Colonic mucosa (tissue), 4 donors: ENCODE results near the gene EYA2. TPM values are rescaled to one million over a fixed set of nuclear protein-coding genes. Genes with fewer than 3 reads are reported as not detected.

Experiments
- DNase-seq: peaks from one replicate; pipeline ENCODE4 v3.0.0-alpha.2; 2020
- H3K27ac ChIP-seq: fragments of 200-600 bp; one replicate; pipeline ENCODE4 v1.8.0; 2021
- H3K27me3 ChIP-seq: fragments of 200-600 bp; one replicate; pipeline ENCODE4 v1.8.0; 2021
- H3K36me3 ChIP-seq: fragments of 200-600 bp; one replicate; pipeline ENCODE4 v1.8.0; 2021
- H3K4me1 ChIP-seq: fragments of 200-600 bp; one replicate; pipeline ENCODE4 v1.8.0; 2021; ENCODE audit warnings: mild to moderate bottlenecking
- H3K4me3 ChIP-seq: fragments of 200-600 bp; one replicate; pipeline ENCODE4 v1.8.0; 2021
- H3K9ac ChIP-seq, 2 donors: one replicate each; pipeline ENCODE4 v1.7.0; 2013; ENCODE audit warnings: control low read depth in 2 of 2, low read depth in 2 of 2, low read length in 2 of 2
- H3K9me3 ChIP-seq: fragments of 200-600 bp; one replicate; pipeline ENCODE4 v1.8.0; 2021
- intact Hi-C: fragments of 100-400 bp; cut with DNase I; formaldehyde crosslinking; loops from one replicate; pipeline ENCODE4 v1.14.1; 2022
- total RNA-seq, 2 donors: library from RNA; stranded (reverse); fragmentation: NEBNext Ultra II Directional in 1 of 2; extraction: Animal tissue kit (Norgen Biotek cat#: 25700) in 1 of 2; gene quantifications; one replicate each; pipeline ENCODE4 v1.2.1, GENCODE V29; 2021
- TF ChIP-seq, protein P1 (sequence below): fragments of 200-600 bp; IDR thresholded peaks from one replicate; pipeline ENCODE4 v1.8.0; 2022; ENCODE audit warnings: antibody characterized with exemption, mild to moderate bottlenecking
- donor health status: healthy.
- donor health status: DM: no; HTN: no; CAD: no.
- donor health status: DM: no; HTN: no; CAD: no.

The EYA2 gene
- total RNA-seq, 2 donors from 2014 or later, result 8.9 to 16.8 TPM

DNA sequence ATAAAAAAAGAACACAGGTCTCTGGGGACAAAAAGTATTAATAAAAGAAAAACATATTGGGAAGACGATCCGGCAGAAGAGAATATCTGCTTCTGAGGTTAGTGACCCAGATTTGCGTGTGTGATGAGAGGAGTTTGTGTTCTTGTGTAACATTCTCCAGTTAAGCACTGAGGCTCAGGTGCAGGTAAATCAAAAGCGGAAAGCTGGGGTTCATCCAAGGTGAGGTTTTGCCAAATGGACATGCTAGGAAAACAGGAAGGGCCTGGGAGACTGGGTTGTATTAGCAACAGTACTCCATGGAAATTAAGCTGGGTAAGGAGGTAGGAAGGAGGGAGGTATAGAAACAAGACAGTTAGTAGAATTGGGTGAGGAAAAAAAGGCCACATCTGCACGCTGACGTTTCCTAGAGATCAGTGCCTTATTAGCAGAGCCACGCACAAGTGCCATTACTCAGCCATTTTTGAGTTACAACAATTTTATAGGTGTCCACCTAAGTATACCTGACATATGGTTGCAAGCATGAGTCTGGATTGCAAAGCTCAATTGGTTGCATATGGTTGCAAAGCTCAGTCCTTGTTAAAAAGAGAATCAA, 322.3 kb downstream of the EYA2 start:
- no peak overlapping the region for H3K9ac ChIP-seq
- no peak overlapping the region for H3K4me3 ChIP-seq
- intact Hi-C loops, result no loop called here
- H3K4me1 ChIP-seq, result no peaks in the 10 kb centered on the region
- no peak for DNase-seq
- H3K27me3 ChIP-seq, result no peaks in the 10 kb centered on the region
- H3K9me3 ChIP-seq, result no peaks in the 10 kb centered on the region
- no peak overlapping the region for H3K27ac ChIP-seq
- peaks cover 13% of the 10 kb centered on the region for H3K36me3 ChIP-seq
- TF ChIP-seq, protein P1, sequence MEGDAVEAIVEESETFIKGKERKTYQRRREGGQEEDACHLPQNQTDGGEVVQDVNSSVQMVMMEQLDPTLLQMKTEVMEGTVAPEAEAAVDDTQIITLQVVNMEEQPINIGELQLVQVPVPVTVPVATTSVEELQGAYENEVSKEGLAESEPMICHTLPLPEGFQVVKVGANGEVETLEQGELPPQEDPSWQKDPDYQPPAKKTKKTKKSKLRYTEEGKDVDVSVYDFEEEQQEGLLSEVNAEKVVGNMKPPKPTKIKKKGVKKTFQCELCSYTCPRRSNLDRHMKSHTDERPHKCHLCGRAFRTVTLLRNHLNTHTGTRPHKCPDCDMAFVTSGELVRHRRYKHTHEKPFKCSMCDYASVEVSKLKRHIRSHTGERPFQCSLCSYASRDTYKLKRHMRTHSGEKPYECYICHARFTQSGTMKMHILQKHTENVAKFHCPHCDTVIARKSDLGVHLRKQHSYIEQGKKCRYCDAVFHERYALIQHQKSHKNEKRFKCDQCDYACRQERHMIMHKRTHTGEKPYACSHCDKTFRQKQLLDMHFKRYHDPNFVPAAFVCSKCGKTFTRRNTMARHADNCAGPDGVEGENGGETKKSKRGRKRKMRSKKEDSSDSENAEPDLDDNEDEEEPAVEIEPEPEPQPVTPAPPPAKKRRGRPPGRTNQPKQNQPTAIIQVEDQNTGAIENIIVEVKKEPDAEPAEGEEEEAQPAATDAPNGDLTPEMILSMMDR, result no peak

DNA sequence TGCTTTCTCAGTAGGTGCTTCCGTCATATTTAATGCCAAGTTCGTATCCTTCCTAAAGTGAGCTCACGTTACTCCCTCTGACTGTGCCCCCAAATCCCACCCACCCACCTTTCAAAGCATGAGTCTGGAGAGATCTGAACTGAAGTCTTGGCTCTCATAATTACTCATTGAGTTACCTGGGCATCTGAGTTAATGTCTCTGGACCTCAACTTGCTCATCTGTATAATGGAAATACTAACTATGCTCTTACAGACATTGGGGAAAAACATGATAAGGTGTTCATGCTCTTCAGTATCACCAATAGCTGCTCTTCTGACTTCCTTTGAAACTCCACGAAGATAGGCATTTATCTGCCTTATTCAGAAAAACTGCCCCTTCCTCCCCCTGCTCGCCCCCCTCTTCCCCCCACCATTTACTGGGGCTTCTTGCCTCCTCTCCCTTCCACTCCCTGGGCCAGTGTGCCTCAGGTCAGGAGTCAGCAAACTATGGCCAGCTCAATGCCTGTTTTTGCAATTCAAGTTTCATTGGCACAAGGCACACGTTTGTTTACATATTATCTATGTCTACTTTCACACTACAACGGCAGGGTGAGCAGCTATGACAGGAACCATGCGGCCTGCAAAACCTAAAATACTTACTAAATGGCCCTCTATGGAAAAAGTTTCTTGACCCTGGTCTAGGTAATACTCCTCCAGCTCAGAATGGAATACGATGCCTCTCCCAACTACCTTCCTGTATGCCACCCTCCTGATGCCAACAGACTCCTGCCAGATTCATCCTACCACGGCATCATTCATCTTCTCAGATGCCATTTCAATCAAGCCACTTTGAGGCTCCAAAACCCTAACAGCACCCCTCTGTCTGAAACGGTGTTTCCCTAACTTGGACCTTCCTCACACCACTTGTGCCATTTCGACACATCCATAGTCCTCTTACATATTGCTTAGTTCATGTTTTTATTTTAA, 323.1 kb downstream of the EYA2 start:
- no peak for DNase-seq
- Histone ChIP-seq H3K9ac (no peak overlapping the region), H3K27ac (no peak overlapping the region), H3K4me1 (no peaks in the 10 kb centered on the region), H3K36me3 (peaks cover 14% of the 10 kb centered on the region), H3K9me3 (no peaks in the 10 kb centered on the region), H3K4me3 (no peak overlapping the region), H3K27me3 (no peaks in the 10 kb centered on the region)
- intact Hi-C loops, result no loop called here
- TF ChIP-seq, protein P1, result no peak

DNA sequence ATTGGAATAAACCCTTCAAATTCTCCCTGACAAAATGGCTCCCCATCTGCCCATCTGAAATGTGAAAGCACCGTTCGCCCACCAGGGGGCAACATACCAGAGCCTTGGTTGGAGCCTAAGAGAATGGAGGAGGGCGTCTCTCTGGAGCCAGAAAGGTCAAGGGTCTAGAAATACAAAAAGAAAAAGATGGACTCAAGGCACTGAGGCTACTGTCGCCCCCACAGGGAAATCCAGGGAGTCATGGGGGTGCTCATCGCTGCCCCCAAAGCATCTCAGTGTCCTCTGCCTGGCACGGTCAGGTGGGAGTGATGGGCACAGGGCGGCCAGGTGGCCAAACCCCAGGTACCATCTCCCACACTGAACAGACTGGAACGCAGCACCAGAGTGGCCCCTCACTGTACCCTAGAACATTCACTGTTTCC, 325.5 kb downstream of the EYA2 start:
- no peak overlapping the region for H3K27ac ChIP-seq
- no peak overlapping the region for H3K4me3 ChIP-seq
- H3K27me3 ChIP-seq, result no peaks in the 10 kb centered on the region
- no peaks in the 10 kb centered on the region for H3K9me3 ChIP-seq
- H3K9ac ChIP-seq, result no peak overlapping the region
- intact Hi-C loops, result no loop called here
- TF ChIP-seq, protein P1, result no peak
- no peaks in the 10 kb centered on the region for H3K4me1 ChIP-seq
- peak; percentile 32 for DNase-seq
- H3K36me3 ChIP-seq, result peaks cover 16% of the 10 kb centered on the region

DNA sequence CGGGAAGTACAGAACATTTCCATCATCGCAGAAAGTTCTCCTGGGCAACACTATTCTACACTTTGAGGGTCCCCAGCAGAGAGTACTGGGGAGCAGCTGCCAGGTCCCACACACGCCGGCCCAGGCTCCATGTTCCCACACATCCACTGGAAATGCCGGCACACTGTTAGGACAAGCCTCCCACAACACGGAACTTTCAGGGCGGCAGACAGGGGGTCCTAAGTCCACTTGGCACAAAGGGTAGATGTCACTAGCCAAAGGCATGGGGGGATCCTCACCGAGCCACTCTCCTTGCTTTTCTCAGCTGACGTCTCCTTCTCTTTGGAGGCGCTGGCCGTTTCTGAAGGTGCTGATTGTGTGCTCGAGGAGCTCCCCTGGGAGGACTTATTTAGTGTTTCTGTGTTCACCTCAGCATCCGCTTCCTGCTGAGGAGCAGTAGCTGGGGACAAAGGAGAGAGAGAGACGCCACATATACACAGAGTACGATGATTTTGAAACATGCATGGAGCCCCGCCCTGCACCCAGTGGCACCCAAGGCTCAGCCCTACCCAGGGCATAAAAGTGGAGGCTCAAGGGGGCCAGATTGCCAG, 326.5 kb downstream of the EYA2 start:
- H3K27me3 ChIP-seq, result no peaks in the 10 kb centered on the region
- TF ChIP-seq, protein P1, result no peak
- H3K4me1 ChIP-seq, result no peaks in the 10 kb centered on the region
- peaks cover 16% of the 10 kb centered on the region for H3K36me3 ChIP-seq
- H3K4me3 ChIP-seq, result no peak overlapping the region
- no peak for DNase-seq
- no peak overlapping the region for H3K27ac ChIP-seq
- no peak overlapping the region for H3K9ac ChIP-seq
- no peaks in the 10 kb centered on the region for H3K9me3 ChIP-seq
- intact Hi-C loops, result no loop called here

DNA sequence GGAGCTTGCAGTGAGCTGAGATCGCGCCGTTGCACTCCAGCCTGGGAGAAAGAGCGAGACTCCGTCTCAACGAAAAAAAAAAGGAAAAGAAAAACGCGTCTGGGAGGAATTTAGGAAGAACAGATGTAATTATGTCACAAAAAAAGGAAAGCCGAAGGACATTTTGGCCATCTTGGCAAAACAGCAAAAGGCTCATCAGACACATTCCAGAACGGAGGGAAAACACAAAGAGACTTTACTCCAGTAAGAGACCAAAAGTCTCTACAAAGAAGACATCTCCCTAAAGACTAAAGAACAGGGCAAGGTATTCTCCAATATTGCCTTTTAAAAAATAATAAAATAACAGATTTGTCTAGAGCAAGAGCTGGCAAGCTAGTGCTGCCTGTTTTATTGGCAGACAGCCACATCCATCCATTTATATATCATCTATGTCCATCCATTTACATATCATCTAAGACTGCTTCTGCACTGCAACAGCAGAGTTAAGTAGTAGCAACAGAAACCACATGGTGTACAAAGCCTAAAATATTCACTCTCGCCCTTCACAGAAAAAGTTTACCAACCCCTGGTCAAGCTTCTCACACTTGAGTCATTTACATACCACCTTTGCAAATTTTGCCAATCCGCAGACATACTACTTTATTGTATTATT, 328.0 kb downstream of the EYA2 start:
- Histone ChIP-seq H3K9me3 (no peaks in the 10 kb centered on the region), H3K36me3 (peaks cover 22% of the 10 kb centered on the region), H3K4me3 (no peak overlapping the region), H3K4me1 (no peaks in the 10 kb centered on the region), H3K27ac (no peak overlapping the region), H3K27me3 (no peaks in the 10 kb centered on the region), H3K9ac (no peak overlapping the region)
- intact Hi-C loops, result no loop called here
- TF ChIP-seq, protein P1, result no peak
- DNase-seq, result no peak
